ENCODE measurements around the gene ZNF595. TPM values are rescaled to one million over a fixed set of nuclear protein-coding genes. Genes with fewer than 3 reads are reported as not detected.
"Not testable (repeated sequence)": the region's sequence is repeated elsewhere in the genome, so short reads cannot be mapped to it uniquely, and the experiment has no call there.

ZNF595 gene
- total RNA-seq (2014; rRNA removed; shearing (Covaris generic)), result 3.0 and 7.8 TPM in 2 replicates

GRCh38 chr4:52804-53479 lies at the start of gene ZNF595:
TSS of gene ZNF595 (plus strand) at chr4:53321. CDS start at chr4:53489, 168 bp downstream.
- H3K4me3 ChIP-seq; H3K36me3 ChIP-seq; H3K27me3 ChIP-seq (replicated peaks); H3K9me3 ChIP-seq (replicated peaks); H3K27ac ChIP-seq; H3K4me1 ChIP-seq (replicated peaks): not testable (repeated sequence)
- peak in 1 of 2 experiments; percentile 29 for DNase-seq (ENCODE audit: low read depth in 1 of 2, low spot score in 2 of 2)

GRCh38 chr4:9937-10870 lies 42.9 kb upstream of the ZNF595 start:
- DNase-seq (ENCODE audit: low read depth in 1 of 2, low spot score in 2 of 2); H3K9me3 ChIP-seq (replicated peaks); H3K27me3 ChIP-seq (replicated peaks); H3K36me3 ChIP-seq; H3K27ac ChIP-seq; H3K4me1 ChIP-seq (replicated peaks); H3K4me3 ChIP-seq: not testable (repeated sequence)

- H3K4me3 ChIP-seq; H3K27me3 ChIP-seq (replicated peaks); H3K36me3 ChIP-seq; H3K9me3 ChIP-seq (replicated peaks); H3K4me1 ChIP-seq (replicated peaks); DNase-seq (ENCODE audit: low read depth in 1 of 2, low spot score in 2 of 2); H3K27ac ChIP-seq: not testable (repeated sequence)
These were observed 41.9 kb upstream of the ZNF595 start for GRCh38 chr4:11095-11815.

GRCh38 chr4:11816-12417 lies 41.2 kb upstream of the ZNF595 start:
- not testable (repeated sequence) for H3K27me3 ChIP-seq (replicated peaks); H3K4me3 ChIP-seq; H3K9me3 ChIP-seq (replicated peaks); H3K36me3 ChIP-seq; DNase-seq (ENCODE audit: low read depth in 1 of 2, low spot score in 2 of 2); H3K4me1 ChIP-seq (replicated peaks); H3K27ac ChIP-seq

GRCh38 chr4:18128-18527 lies 35.0 kb upstream of the ZNF595 start:
- H3K4me1 ChIP-seq (replicated peaks); H3K4me3 ChIP-seq; H3K36me3 ChIP-seq; H3K27me3 ChIP-seq (replicated peaks); H3K9me3 ChIP-seq (replicated peaks); H3K27ac ChIP-seq; DNase-seq (ENCODE audit: low read depth in 1 of 2, low spot score in 2 of 2): not testable (repeated sequence)

GRCh38 chr4:18589-18988 lies 34.5 kb upstream of the ZNF595 start:
- not testable (repeated sequence) for H3K4me1 ChIP-seq (replicated peaks); H3K4me3 ChIP-seq; H3K27ac ChIP-seq; H3K27me3 ChIP-seq (replicated peaks); H3K36me3 ChIP-seq; H3K9me3 ChIP-seq (replicated peaks); DNase-seq (ENCODE audit: low read depth in 1 of 2, low spot score in 2 of 2)

GRCh38 chr4:22882-23281 lies 30.2 kb upstream of the ZNF595 start:
- not testable (repeated sequence) for H3K4me3 ChIP-seq; H3K4me1 ChIP-seq (replicated peaks)

GRCh38 chr4:24359-24758 lies 28.8 kb upstream of the ZNF595 start:
- not testable (repeated sequence) for H3K4me1 ChIP-seq (replicated peaks); H3K4me3 ChIP-seq; H3K27ac ChIP-seq; H3K27me3 ChIP-seq (replicated peaks); H3K9me3 ChIP-seq (replicated peaks); H3K36me3 ChIP-seq; DNase-seq (ENCODE audit: low read depth in 1 of 2, low spot score in 2 of 2)

More at GRCh38 chr4:22882-23281, 30.2 kb upstream of the ZNF595 start:
- not testable (repeated sequence) for DNase-seq (ENCODE audit: low read depth in 1 of 2, low spot score in 2 of 2); H3K27me3 ChIP-seq (replicated peaks); H3K36me3 ChIP-seq; H3K9me3 ChIP-seq (replicated peaks); H3K27ac ChIP-seq

GRCh38 chr4:27501-27900 lies 25.6 kb upstream of the ZNF595 start:
- H3K4me1 ChIP-seq (replicated peaks); H3K36me3 ChIP-seq; DNase-seq (ENCODE audit: low read depth in 1 of 2, low spot score in 2 of 2); H3K9me3 ChIP-seq (replicated peaks); H3K27me3 ChIP-seq (replicated peaks); H3K4me3 ChIP-seq; H3K27ac ChIP-seq: not testable (repeated sequence)

GRCh38 chr4:28767-29542 lies 24.2 kb upstream of the ZNF595 start:
- DNase-seq (ENCODE audit: low read depth in 1 of 2, low spot score in 2 of 2); H3K9me3 ChIP-seq (replicated peaks); H3K4me1 ChIP-seq (replicated peaks); H3K36me3 ChIP-seq; H3K27ac ChIP-seq; H3K27me3 ChIP-seq (replicated peaks); H3K4me3 ChIP-seq: not testable (repeated sequence)

- DNase-seq (ENCODE audit: low read depth in 1 of 2, low spot score in 2 of 2); H3K27me3 ChIP-seq (replicated peaks): not testable (repeated sequence)
These were observed 19.8 kb upstream of the ZNF595 start for GRCh38 chr4:33314-33713.

GRCh38 chr4:36559-37415 lies 16.3 kb upstream of the ZNF595 start:
- H3K4me3 ChIP-seq; H3K36me3 ChIP-seq; H3K4me1 ChIP-seq (replicated peaks); H3K27me3 ChIP-seq (replicated peaks); H3K9me3 ChIP-seq (replicated peaks); H3K27ac ChIP-seq; DNase-seq (ENCODE audit: low read depth in 1 of 2, low spot score in 2 of 2): not testable (repeated sequence)

More at GRCh38 chr4:33314-33713, 19.8 kb upstream of the ZNF595 start:
- not testable (repeated sequence) for H3K27ac ChIP-seq; H3K9me3 ChIP-seq (replicated peaks); H3K4me1 ChIP-seq (replicated peaks); H3K36me3 ChIP-seq; H3K4me3 ChIP-seq
